Lower lobe of right lung (tissue), 2 donors: ENCODE data around the gene INPP4B. TPM values are rescaled to one million over a fixed set of nuclear protein-coding genes. Genes with fewer than 3 reads are reported as not detected.

ENCODE experiments used
- ATAC-seq, 2 donors: fragments of 200-7000 bp; cut with Tn5 transposase; one replicate each; pipeline ENCODE4 v1.9.1; 2020 to 2022; ENCODE audit warnings: mild to moderate bottlenecking in 2 of 2, moderate library complexity in 2 of 2
- DNase-seq: peaks from one replicate; pipeline ENCODE4 v3.0.0-alpha.2; 2020
- H3K27ac ChIP-seq: fragments of 200-600 bp; one replicate; pipeline ENCODE4 v1.8.0; 2022
- H3K27me3 ChIP-seq: fragments of 200-600 bp; one replicate; pipeline ENCODE4 v1.8.0; 2022; ENCODE audit warnings: low read depth
- H3K36me3 ChIP-seq: fragments of 200-600 bp; one replicate; pipeline ENCODE4 v1.8.0; 2022; ENCODE audit warnings: mild to moderate bottlenecking
- H3K4me1 ChIP-seq: fragments of 200-600 bp; one replicate; pipeline ENCODE4 v1.8.0; 2022
- H3K4me3 ChIP-seq: fragments of 200-600 bp; one replicate; pipeline ENCODE4 v1.8.0; 2022; ENCODE audit warnings: mild to moderate bottlenecking
- H3K9me3 ChIP-seq: fragments of 200-600 bp; one replicate; pipeline ENCODE4 v1.8.0; 2022
- CTCF ChIP-seq: fragments of 200-600 bp; IDR thresholded peaks from one replicate; pipeline ENCODE4 v1.8.0; 2022; ENCODE audit warnings: antibody characterized with exemption, mild to moderate bottlenecking
- intact Hi-C: fragments of 100-400 bp; cut with DNase I; formaldehyde crosslinking; loops from one replicate; pipeline ENCODE4 v1.11.0; 2022
- total RNA-seq: library from RNA; stranded (reverse); fragmentation: NEBNext Ultra II Directional; extraction: Animal tissue kit (Norgen Biotek cat#: 25700); gene quantifications from one replicate; pipeline ENCODE4 v1.2.1, GENCODE V29; 2021
- donor health status: DM: no; HTN: yes; CAD: no; lungs with severe emphysema.

The INPP4B gene
- total RNA-seq, 1 donor from 2014 or later = 12.1 TPM

GRCh38 chr4:142238589-142238988, 607.5 kb downstream of the INPP4B start:
- Histone ChIP-seq H3K9me3 (no peaks in the 10 kb centered on the region), H3K36me3 (no peaks in the 10 kb centered on the region), H3K4me3 (no peak overlapping the region), H3K27ac (no peak overlapping the region), H3K27me3 (no peaks in the 10 kb centered on the region), H3K4me1 (no peaks in the 10 kb centered on the region)
- TF ChIP-seq CTCF = no peak
- intact Hi-C loops = no loop called here
- DNase-seq (no peak), ATAC-seq (no peak)

- no peak for TF ChIP-seq CTCF
- H3K9me3 ChIP-seq = no peaks in the 10 kb centered on the region
- no peak overlapping the region for H3K27ac ChIP-seq
- intact Hi-C loops = no loop called here
- H3K4me1 ChIP-seq = no peaks in the 10 kb centered on the region
- H3K36me3 ChIP-seq = no peaks in the 10 kb centered on the region
- no peak for ATAC-seq
- H3K4me3 ChIP-seq = no peak overlapping the region
- DNase-seq = no peak
- H3K27me3 ChIP-seq = no peaks in the 10 kb centered on the region
Measured at GRCh38 chr4:142236268-142236667, 609.8 kb downstream of the INPP4B start.

DNA sequence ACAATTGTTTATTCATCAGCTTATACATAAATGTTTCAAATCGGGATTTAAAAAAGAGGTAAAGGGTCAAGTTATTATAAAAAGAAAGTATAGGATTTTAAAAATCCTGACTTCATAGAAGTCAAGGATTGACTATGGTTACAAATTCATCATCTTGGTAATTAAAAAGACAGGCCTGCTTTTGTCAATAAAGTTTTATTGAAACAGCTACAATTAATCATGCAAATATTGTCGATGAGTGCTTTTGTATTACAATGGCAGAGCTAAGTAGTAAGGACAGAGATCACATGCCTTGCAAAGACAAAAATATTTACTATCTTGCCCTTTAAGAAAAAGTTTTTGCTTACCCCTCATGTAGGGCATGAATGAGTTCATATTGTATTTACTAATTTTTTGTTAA, 614.3 kb downstream of the INPP4B start:
- H3K27me3 ChIP-seq = no peaks in the 10 kb centered on the region
- no peaks in the 10 kb centered on the region for H3K36me3 ChIP-seq
- intact Hi-C loops = no loop called here
- no peaks in the 10 kb centered on the region for H3K4me1 ChIP-seq
- no peaks in the 10 kb centered on the region for H3K9me3 ChIP-seq
- no peak for DNase-seq
- no peak overlapping the region for H3K27ac ChIP-seq
- H3K4me3 ChIP-seq = no peak overlapping the region
- no peak for TF ChIP-seq CTCF
- ATAC-seq = no peak

GRCh38 chr4:142230991-142231390, 615.1 kb downstream of the INPP4B start:
- ATAC-seq (no peak), DNase-seq (no peak)
- H3K4me1 ChIP-seq = no peaks in the 10 kb centered on the region
- no peaks in the 10 kb centered on the region for H3K9me3 ChIP-seq
- H3K27me3 ChIP-seq = no peaks in the 10 kb centered on the region
- no peak overlapping the region for H3K4me3 ChIP-seq
- no peaks in the 10 kb centered on the region for H3K36me3 ChIP-seq
- no peak for TF ChIP-seq CTCF
- no peak overlapping the region for H3K27ac ChIP-seq
- intact Hi-C loops = no loop called here

DNA sequence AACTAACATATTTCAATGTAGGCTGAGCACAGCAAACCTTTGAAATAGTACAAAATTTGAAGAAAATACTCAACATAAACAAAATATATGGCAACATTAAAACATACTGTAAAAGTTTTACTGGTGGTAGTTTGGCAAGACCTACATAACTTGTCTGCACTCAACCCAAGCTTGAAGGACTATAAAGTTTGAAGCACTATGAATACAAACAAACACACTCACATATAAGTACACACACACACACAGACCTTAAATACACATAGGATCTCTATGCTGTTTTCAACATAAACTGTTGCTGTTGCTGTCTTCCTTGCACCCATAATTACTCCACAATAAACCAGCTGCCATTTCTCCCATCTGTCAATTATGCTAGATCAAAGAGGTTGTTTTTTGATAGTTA, 620.1 kb downstream of the INPP4B start:
- Histone ChIP-seq H3K27ac (no peak overlapping the region), H3K36me3 (no peaks in the 10 kb centered on the region), H3K4me3 (no peak overlapping the region), H3K27me3 (no peaks in the 10 kb centered on the region), H3K9me3 (no peaks in the 10 kb centered on the region), H3K4me1 (no peaks in the 10 kb centered on the region)
- intact Hi-C loops = no loop called here
- ATAC-seq = no peak
- DNase-seq = no peak
- TF ChIP-seq CTCF = no peak

GRCh38 chr4:142222127-142222526, 624.0 kb downstream of the INPP4B start:
- intact Hi-C loops = no loop called here
- no peak overlapping the region for H3K4me3 ChIP-seq
- no peaks in the 10 kb centered on the region for H3K36me3 ChIP-seq
- H3K4me1 ChIP-seq = no peaks in the 10 kb centered on the region
- H3K27me3 ChIP-seq = no peaks in the 10 kb centered on the region
- H3K9me3 ChIP-seq = no peaks in the 10 kb centered on the region
- DNase-seq (no peak), ATAC-seq (no peak)
- no peak overlapping the region for H3K27ac ChIP-seq
- no peak for TF ChIP-seq CTCF
